Sigmoid colon (tissue), 7 donors: ENCODE results near the gene USF1. TPM values are rescaled to one million over a fixed set of nuclear protein-coding genes. Genes with fewer than 3 reads are reported as not detected.
"Not testable (repeated sequence)": the region's sequence is repeated elsewhere in the genome, so short reads cannot be mapped to it uniquely, and the experiment has no call there.

Experiments
- DNase-seq: peaks from one replicate; pipeline ENCODE4 v3.0.0-alpha.2; 2019
- H3K27ac ChIP-seq, 4 donors: fragments of 200-600 bp; sonication (generic); one replicate each; pipeline ENCODE4 v1.5.1; 2016 to 2019; ENCODE audit warnings: mild to moderate bottlenecking in 1 of 4
- H3K27me3 ChIP-seq, 3 donors: fragments of 200-600 bp; sonication (generic); one replicate each; pipeline ENCODE4 v1.5.1; 2019; ENCODE audit warnings: mild to moderate bottlenecking in 1 of 3
- H3K36me3 ChIP-seq, 4 donors: fragments of 200-600 bp; sonication (generic); one replicate each; pipeline ENCODE4 v1.5.1; 2016 to 2019
- H3K4me1 ChIP-seq, 4 donors: fragments of 200-600 bp; sonication (generic); one replicate each; pipeline ENCODE4 v1.5.1; 2017 to 2019
- H3K4me3 ChIP-seq, 4 donors: fragments of 200-600 bp; sonication (generic); one replicate each; pipeline ENCODE4 v1.5.1; 2017 to 2019; ENCODE audit warnings: mild to moderate bottlenecking in 2 of 4, moderate library complexity in 1 of 4
- H3K9me3 ChIP-seq, 4 donors: fragments of 200-600 bp in 3 of 4; sonication (generic) in 3 of 4; one replicate each; pipeline versions ENCODE4 v1.5.1 to v1.6.1; 2013 to 2019
- EP300 ChIP-seq, 4 donors: sonication (generic); formaldehyde crosslinking; IDR thresholded peaks; one replicate each; pipeline ENCODE4 v1.6.1; 2017; ENCODE audit warnings: antibody characterized with exemption in 4 of 4
- POLR2A ChIP-seq, 2 donors: fragments of 450-650 bp; IDR thresholded peaks; one replicate each; pipeline ENCODE4 v1.6.1; 2016; ENCODE audit warnings: antibody characterized with exemption in 2 of 2, mild to moderate bottlenecking in 2 of 2, moderate library complexity in 2 of 2
- POLR2AphosphoS5 ChIP-seq, 4 donors: sonication (generic); formaldehyde crosslinking; IDR thresholded peaks; one replicate each; pipeline ENCODE4 v1.6.1; 2017; ENCODE audit warnings: antibody characterized with exemption in 4 of 4
- WGBS, 2 donors: extraction: QIAGEN DNeasy Blood & Tissue Kit; methylation state at CpG; one replicate each; pipeline ENCODE4 v1.1.7; 2013; 5-methylcytosine and 5-hydroxymethylcytosine counted together
- intact Hi-C: fragments of 100-400 bp; cut with DNase I; formaldehyde crosslinking; loops from one replicate; pipeline ENCODE4 v1.15.1; 2023
- polyA plus RNA-seq, 3 donors: library from polyadenylated mRNA; stranded (reverse); fragments of 200-250 nt; gene quantifications; one replicate each; pipeline ENCODE4 v1.2.3, GENCODE V29; 2013
- total RNA-seq, 4 donors: library from RNA; depleted of rRNA; stranded (reverse); fragments of >200 nt; gene quantifications; one replicate each; pipeline ENCODE4 v1.1.0, GENCODE V29; 2016
- TF ChIP-seq, protein P1 (sequence below), 4 experiments: fragments of 450-650 bp in 3 of 4; fragments of 200-600 bp in 1 of 4; IDR thresholded peaks; one replicate each; pipeline ENCODE4 v1.5.1; 2016 to 2019; ENCODE audit warnings: antibody characterized with exemption in 4 of 4, mild to moderate bottlenecking in 3 of 4, moderate library complexity in 2 of 4
- donor health status: healthy with polysubstance abuse.
- donor health status: Bipolar disorder and iron deficiency.
- donor health status: healthy.

The USF1 gene
- total and polyA plus RNA-seq, 7 donors: 25.8 to 84.6 (median 62.4) TPM

DNA sequence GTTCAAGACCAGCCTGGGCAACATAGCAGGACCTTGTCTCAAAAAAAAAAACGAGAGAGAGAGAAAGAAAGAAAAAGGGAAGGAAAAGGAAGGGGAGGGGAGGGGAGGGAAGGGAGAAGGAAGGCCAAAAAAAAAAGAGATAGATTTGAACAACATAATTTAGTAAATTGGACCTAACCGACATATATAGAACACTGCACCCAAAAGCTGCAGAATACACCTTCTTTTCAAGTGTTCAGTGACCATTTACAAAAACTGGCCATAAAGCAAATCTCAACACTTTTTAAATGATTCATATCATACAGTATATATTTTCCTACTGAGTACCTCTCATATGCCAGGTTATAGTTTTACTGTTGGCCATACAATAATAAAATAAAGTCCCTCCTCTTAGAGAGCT lies 13.9 kb downstream of the USF1 start:
- H3K9me3 ChIP-seq: no peaks in the 10 kb centered on the region
- WGBS, 2 donors: 60 to 72% methylated on average over 2 of the region's 2 CpGs
- intact Hi-C loops: no loop called here
- no peak overlapping the region for H3K27ac ChIP-seq
- DNase-seq: no peak
- H3K4me3 ChIP-seq: no peak overlapping the region
- H3K27me3 ChIP-seq: no peaks in the 10 kb centered on the region
- H3K4me1 ChIP-seq: no peaks in the 10 kb centered on the region
- no peaks in the 10 kb centered on the region for H3K36me3 ChIP-seq
- TF ChIP-seq POLR2AphosphoS5 (IDR thresholded peaks at IDR 0.05): no peak
- TF ChIP-seq, protein P1, sequence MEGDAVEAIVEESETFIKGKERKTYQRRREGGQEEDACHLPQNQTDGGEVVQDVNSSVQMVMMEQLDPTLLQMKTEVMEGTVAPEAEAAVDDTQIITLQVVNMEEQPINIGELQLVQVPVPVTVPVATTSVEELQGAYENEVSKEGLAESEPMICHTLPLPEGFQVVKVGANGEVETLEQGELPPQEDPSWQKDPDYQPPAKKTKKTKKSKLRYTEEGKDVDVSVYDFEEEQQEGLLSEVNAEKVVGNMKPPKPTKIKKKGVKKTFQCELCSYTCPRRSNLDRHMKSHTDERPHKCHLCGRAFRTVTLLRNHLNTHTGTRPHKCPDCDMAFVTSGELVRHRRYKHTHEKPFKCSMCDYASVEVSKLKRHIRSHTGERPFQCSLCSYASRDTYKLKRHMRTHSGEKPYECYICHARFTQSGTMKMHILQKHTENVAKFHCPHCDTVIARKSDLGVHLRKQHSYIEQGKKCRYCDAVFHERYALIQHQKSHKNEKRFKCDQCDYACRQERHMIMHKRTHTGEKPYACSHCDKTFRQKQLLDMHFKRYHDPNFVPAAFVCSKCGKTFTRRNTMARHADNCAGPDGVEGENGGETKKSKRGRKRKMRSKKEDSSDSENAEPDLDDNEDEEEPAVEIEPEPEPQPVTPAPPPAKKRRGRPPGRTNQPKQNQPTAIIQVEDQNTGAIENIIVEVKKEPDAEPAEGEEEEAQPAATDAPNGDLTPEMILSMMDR (IDR thresholded peaks at IDR 0.05): no peak
- no peak for TF ChIP-seq POLR2A (IDR thresholded peaks at IDR 0.05)
- TF ChIP-seq EP300 (IDR thresholded peaks at IDR 0.05): no peak

DNA sequence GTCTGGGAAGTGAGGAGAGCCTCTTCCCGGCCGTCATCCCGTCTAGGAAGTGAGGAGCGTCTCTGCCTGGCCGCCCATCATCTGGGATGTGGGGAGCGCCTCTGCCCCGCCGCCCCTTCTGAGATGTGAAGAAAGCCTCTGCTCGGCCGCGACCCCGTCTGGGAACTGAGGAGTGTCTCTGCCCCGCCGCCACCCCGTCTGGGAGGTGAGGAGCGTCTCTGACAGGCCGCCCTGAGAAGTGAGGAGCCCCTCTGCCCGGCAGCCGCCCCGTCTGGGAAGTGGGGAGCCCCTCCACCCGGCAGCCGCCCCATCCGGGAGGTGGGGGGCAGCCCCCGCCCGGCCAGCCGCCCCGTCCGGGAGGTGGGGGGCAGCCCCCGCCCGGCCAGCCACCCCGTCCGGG lies 16.3 kb downstream of the USF1 start:
- H3K27ac ChIP-seq, H3K4me1 ChIP-seq, H3K9me3 ChIP-seq, H3K27me3 ChIP-seq, H3K4me3 ChIP-seq, intact Hi-C loops, H3K36me3 ChIP-seq, DNase-seq: not testable (repeated sequence)
- 97 to 98% methylated on average over 32 of the region's 32 CpGs for WGBS, 2 donors

DNA sequence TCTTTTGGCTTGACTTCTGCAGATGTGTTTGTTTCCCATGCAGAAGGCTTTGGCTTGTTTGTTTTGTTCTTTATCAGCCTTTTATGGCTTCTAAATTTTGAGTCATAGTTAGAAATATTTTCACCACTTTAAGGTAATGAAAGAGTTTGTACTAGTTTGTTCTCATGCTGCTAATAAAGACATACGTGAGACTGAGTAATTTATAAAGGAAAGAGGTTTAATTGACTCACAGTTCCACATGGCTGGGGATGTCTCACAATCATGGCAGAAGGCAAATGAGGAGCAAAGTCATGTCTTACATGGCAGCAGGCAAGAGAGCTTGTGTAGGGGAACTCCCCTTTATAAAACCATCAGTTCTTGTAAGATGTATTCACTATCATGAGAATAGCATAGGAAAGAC lies 18.8 kb downstream of the USF1 start:
- H3K9me3 ChIP-seq, H3K4me3 ChIP-seq, H3K36me3 ChIP-seq, H3K4me1 ChIP-seq, DNase-seq, intact Hi-C loops, H3K27me3 ChIP-seq, H3K27ac ChIP-seq: not testable (repeated sequence)
- WGBS, 2 donors: 29 to 52% methylated on average over 1 of the region's 1 CpG

DNA sequence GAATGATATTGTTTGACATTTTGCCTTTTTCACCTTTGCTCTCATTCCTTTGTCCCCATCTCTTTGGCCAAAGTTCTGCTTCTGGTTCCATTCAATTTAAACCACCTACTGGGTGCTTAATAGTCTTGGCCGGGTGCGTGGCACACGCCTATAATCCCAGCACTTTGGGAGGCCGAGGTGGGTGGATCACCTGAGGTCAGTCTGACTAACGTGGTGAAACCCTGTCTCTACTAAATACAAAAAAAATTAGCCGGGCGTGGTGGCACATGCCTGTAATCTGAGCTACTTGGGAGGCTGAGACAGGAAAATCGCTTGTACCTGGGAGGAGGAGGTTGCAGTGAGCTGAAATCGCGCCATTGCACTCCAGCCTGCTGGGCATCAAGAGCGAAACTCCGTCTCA lies 23.3 kb downstream of the USF1 start:
- DNase-seq, H3K27ac ChIP-seq, intact Hi-C loops, H3K36me3 ChIP-seq, H3K4me3 ChIP-seq, H3K9me3 ChIP-seq: not testable (repeated sequence)
- 87 to 91% methylated on average over 12 of the region's 12 CpGs for WGBS, 2 donors
- H3K4me1 ChIP-seq: peaks cover 0 to 17% (median 14%) of the 10 kb centered on the region in 4 donors
- peaks cover 0 to 35% (median 20%) of the 10 kb centered on the region in 3 donors for H3K27me3 ChIP-seq

DNA sequence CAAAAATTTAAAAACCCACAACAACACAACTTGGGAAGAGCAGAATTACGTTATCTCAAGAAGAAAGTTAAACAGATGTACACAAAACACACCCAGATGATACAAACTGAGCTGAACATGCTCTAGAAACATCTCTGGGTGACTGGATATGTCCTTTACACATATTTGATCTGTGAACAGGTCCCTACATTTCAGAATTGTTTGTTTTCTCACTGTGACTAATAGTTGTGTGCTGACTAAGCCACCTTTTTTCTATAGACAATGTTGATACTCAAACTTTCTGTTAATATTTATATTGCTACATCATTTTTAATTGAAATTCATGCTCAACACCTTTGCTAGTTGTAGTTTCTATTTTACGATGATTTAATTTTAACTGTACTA lies 23.8 kb downstream of the USF1 start:
- Histone ChIP-seq H3K4me1 (peaks cover 0 to 17% (median 14%) of the 10 kb centered on the region in 4 donors), H3K36me3 (no peaks in the 10 kb centered on the region), H3K27me3 (peaks cover 0 to 35% (median 20%) of the 10 kb centered on the region in 3 donors), H3K27ac (no peak overlapping the region), H3K9me3 (no peaks in the 10 kb centered on the region), H3K4me3 (no peak overlapping the region)
- WGBS, 2 donors: 57 to 82% methylated on average over 2 of the region's 2 CpGs
- TF ChIP-seq POLR2A (IDR thresholded peaks at IDR 0.05) (no peak), POLR2AphosphoS5 (IDR thresholded peaks at IDR 0.05) (no peak), EP300 (IDR thresholded peaks at IDR 0.05) (no peak)
- TF ChIP-seq, protein P1 (IDR thresholded peaks at IDR 0.05): no peak
- intact Hi-C loops: no loop called here
- DNase-seq: no peak

DNA sequence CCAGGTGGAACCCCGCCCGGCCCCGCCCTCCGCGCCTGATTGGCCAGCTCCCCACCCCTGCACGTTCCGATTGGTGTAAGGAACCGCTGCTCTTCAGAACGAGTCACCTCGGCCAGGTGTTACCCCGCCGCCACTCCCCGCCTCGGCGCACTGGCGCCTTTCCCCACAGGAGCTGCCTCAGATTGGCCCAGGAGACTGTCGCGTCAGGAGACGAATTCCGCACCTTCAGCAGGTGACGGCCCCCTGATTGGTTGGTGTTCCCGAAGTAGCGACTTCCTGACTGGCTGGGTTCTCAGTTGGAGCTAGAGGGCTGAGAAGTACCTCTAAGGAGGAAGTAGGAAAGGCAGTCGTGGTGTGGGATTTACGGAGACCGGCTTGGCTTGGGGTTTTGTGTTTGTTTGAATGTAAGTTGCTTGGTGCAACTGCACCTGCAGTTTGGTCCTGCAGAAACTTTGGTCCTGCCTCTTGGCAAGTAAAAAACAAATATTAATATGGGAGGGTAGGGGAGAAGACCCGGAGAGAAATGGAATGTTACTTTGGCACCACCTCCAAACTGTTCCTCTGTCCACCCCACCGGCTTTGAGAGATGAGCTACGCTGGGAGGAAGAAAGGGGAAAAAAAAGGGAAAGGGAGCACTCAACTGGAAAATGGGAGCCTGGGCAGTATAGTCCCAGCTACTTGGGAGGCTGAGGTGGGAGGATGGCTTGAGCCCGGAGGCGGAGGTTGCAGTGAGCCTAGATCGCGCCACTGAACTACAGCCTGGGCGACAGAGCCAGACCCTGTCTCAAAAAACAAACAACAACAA lies 24.4 kb downstream of the USF1 start:
- Histone ChIP-seq H3K27ac (peak overlapping the region; percentile 28 to 76 (median 60)), H3K9me3 (no peaks in the 10 kb centered on the region), H3K27me3 (peaks cover 0 to 35% (median 20%) of the 10 kb centered on the region in 3 donors), H3K4me3 (peak overlapping the region; percentile 24 to 47 (median 42)), H3K4me1 (peaks cover 0 to 17% (median 14%) of the 10 kb centered on the region in 4 donors), H3K36me3 (no peaks in the 10 kb centered on the region)
- TF ChIP-seq POLR2A (IDR thresholded peaks at IDR 0.05): peak in 1 of 2 donors; percentile 64
- TF ChIP-seq, protein P1 (IDR thresholded peaks at IDR 0.05): no peak
- TF ChIP-seq POLR2AphosphoS5 (IDR thresholded peaks at IDR 0.05): peak in 2 of 4 donors; percentile 14 to 20
- no peak for TF ChIP-seq EP300 (IDR thresholded peaks at IDR 0.05)
- intact Hi-C loops: no loop called here
- 11 to 13% methylated on average over 34 of the region's 34 CpGs for WGBS, 2 donors
- DNase-seq: peak; percentile 75
